Small intestine (tissue), 7 donors: ENCODE results near the gene TRIM56. TPM values are rescaled to one million over a fixed set of nuclear protein-coding genes. Genes with fewer than 3 reads are reported as not detected.
"Not testable (repeated sequence)": the region's sequence is repeated elsewhere in the genome, so short reads cannot be mapped to it uniquely, and the experiment has no call there.

ENCODE experiments used
- DNase-seq, 2 donors: peaks; one replicate each; pipeline versions ENCODE4 v3.0.0 to v3.0.0-alpha.2; 2013
- FAIRE-seq: peaks from 2 replicates; lab custom pipeline; 2012; peaks lifted over from hg19 to GRCh38; lab: Jason Lieb, UNC
- H3K27ac ChIP-seq, 3 donors: one replicate each; pipeline ENCODE4 v1.5.1; 2013; ENCODE audit warnings: low read length in 2 of 3, mild to moderate bottlenecking in 2 of 3, control low read depth in 1 of 3, inconsistent platforms in 1 of 3, low read depth in 1 of 3, moderate library complexity in 1 of 3
- H3K27me3 ChIP-seq, 3 donors: one replicate each; pipeline ENCODE4 v1.6.1; 2013; ENCODE audit warnings: low read length in 3 of 3, inconsistent platforms in 1 of 3; ENCODE audit not compliant: control insufficient read depth in 3 of 3, insufficient read depth in 3 of 3
- H3K36me3 ChIP-seq, 3 donors: one replicate each; pipeline ENCODE4 v1.6.1; 2013; ENCODE audit warnings: low read length in 3 of 3, inconsistent platforms in 1 of 3, low read depth in 1 of 3, mild to moderate bottlenecking in 1 of 3, moderate library complexity in 1 of 3; ENCODE audit not compliant: control insufficient read depth in 3 of 3, insufficient read depth in 2 of 3
- H3K4me1 ChIP-seq, 3 donors: one replicate each; pipeline ENCODE4 v1.6.1; 2013; ENCODE audit warnings: low read length in 2 of 3, inconsistent platforms in 1 of 3, low read depth in 1 of 3, mild to moderate bottlenecking in 1 of 3, moderate library complexity in 1 of 3; ENCODE audit not compliant: control insufficient read depth in 3 of 3, insufficient read depth in 2 of 3
- H3K4me3 ChIP-seq, 3 donors: one replicate each; pipeline ENCODE4 v1.5.1; 2013; ENCODE audit warnings: low read length in 3 of 3, control low read depth in 1 of 3, inconsistent platforms in 1 of 3, low read depth in 1 of 3, mild to moderate bottlenecking in 1 of 3, moderate library complexity in 1 of 3
- H3K9me3 ChIP-seq, 2 donors: one replicate each; pipeline ENCODE4 v1.6.1; 2013; ENCODE audit warnings: low read depth in 1 of 2, low read length in 1 of 2; ENCODE audit not compliant: control insufficient read depth in 2 of 2, insufficient read depth in 1 of 2
- WGBS, 3 donors: extraction: QIAGEN DNeasy Blood & Tissue Kit; methylation state at CpG; one replicate each; pipeline ENCODE4 v1.1.7; 2013; 5-methylcytosine and 5-hydroxymethylcytosine counted together
- polyA plus RNA-seq, 4 donors: library from polyadenylated mRNA; stranded (reverse) in 3 of 4; unstranded in 1 of 4; fragments of 200-250 nt in 3 of 4; fragments of 120-200 nt in 1 of 4; gene quantifications; one replicate each; pipeline versions ENCODE4 v1.2.1 to v1.2.3, GENCODE V29; 2013
- donor health status: healthy with polysubstance abuse.
- donor health status: control.
- donor health status: control.
- donor health status: Bipolar disorder and iron deficiency.
- donor health status: healthy.

TRIM56 gene
- polyA plus RNA-seq, 4 donors: 7.6 to 24.9 (median 12.5) TPM

DNA sequence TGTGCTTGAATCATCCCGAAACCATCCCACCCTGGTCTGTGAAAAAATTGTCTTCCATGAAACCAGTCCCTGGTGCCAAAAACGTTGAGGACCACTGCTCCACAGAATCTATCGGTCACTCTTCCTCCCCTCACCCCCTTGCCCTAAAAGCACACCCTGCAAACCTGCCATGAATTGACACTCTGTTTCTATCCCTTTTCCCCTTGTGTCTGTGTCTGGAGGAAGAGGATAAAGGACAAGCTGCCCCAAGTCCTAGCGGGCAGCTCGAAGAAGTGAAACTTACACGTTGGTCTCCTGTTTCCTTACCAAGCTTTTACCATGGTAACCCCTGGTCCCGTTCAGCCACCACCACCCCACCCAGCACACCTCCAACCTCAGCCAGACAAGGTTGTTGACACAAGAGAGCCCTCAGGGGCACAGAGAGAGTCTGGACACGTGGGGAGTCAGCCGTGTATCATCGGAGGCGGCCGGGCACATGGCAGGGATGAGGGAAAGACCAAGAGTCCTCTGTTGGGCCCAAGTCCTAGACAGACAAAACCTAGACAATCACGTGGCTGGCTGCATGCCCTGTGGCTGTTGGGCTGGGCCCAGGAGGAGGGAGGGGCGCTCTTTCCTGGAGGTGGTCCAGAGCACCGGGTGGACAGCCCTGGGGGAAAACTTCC is 40.8 kb downstream of the TRIM56 start:
- no peaks in the 10 kb centered on the region for H3K36me3 ChIP-seq
- peaks cover 0 to 41% (median 0%) of the 10 kb centered on the region in 3 donors for H3K4me1 ChIP-seq
- no peak for FAIRE-seq
- no peak overlapping the region for H3K4me3 ChIP-seq
- 26 to 35% (median 32%) methylated on average over 15 of the region's 15 CpGs for WGBS, 3 donors
- H3K9me3 ChIP-seq: no peaks in the 10 kb centered on the region
- peak overlapping the region in 2 of 3 donors; percentile 44 to 67 for H3K27ac ChIP-seq
- H3K27me3 ChIP-seq: peaks cover 0 to 33% (median 0%) of the 10 kb centered on the region in 3 donors
- DNase-seq: peak in 1 of 2 donors; percentile 65

DNA sequence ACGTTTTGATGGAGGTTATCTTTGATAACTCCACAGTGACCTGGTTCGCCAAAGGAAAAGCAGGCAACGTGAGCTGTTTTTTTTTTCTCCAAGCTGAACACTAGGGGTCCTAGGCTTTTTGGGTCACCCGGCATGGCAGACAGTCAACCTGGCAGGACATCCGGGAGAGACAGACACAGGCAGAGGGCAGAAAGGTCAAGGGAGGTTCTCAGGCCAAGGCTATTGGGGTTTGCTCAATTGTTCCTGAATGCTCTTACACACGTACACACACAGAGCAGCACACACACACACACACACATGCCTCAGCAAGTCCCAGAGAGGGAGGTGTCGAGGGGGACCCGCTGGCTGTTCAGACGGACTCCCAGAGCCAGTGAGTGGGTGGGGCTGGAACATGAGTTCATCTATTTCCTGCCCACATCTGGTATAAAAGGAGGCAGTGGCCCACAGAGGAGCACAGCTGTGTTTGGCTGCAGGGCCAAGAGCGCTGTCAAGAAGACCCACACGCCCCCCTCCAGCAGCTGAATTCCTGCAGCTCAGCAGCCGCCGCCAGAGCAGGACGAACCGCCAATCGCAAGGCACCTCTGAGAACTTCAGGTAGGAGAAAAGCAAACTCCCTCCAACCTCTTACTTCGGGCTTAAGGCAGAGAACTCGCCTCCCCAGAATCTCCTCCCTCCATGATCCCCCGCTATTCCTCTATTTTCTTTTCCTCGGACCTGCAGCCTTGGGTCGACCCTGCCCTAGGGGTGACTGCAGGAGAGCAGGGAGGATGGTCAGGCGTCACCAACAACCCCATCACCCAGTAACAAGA is 41.6 kb downstream of the TRIM56 start, which contains the start of gene SERPINE1:
Gene SERPINE1 (plus strand): TSS at position 454 of the 809 bp plus-strand sequence. CDS start 1,290 bp downstream, outside the sequence.
- FAIRE-seq: no peak
- H3K4me3 ChIP-seq: peak within 1 kb of the TSS in 1 of 3 donors; percentile 21
- peak within 1 kb of the TSS in 2 of 3 donors; percentile 44 to 67 for H3K27ac ChIP-seq

DNA sequence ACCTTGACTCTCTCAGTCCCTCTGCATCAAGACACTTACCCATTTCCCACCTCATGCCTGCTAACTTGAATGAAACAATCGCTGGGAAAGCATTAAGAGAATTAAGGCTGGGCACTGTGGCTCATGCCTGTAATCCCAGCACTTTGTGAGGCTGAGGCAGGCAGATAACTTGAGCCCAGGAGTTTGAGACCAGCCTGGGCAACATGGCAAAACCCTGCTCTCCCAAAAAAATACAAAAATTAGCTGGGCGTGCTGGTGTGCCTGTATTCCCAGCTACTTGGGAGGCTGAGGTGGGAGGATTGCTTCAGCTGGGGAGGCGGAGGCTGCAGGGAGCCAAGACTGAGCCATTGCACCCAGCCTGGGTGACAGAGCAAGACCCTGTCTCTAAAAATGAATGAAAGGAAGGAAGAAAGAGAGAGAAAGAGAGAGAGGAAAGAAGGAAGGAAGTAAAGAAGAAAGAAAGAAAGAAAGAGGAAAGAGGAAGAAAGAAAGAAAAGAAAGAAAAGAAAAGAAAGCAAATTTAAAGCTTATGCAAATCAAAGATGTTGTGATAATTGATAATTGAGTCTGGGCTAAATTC is 42.3 kb downstream of the TRIM56 start:
- peak overlapping the region in 1 of 3 donors; percentile 27 for H3K27ac ChIP-seq
- no peak for FAIRE-seq

More for the DNA sequence above, 41.6 kb downstream of the TRIM56 start, which contains the start of gene SERPINE1:
- Histone ChIP-seq H3K36me3 (no peaks in the 10 kb centered on the region), H3K27me3 (peaks cover 0 to 33% (median 0%) of the 10 kb centered on the region in 3 donors), H3K9me3 (no peaks in the 10 kb centered on the region), H3K4me1 (peaks cover 0 to 39% (median 0%) of the 10 kb centered on the region in 3 donors)
- DNase-seq: peak; percentile 51 to 78
- WGBS, 3 donors: 6 to 8% (median 7%) methylated on average over 22 of the region's 22 CpGs

DNA sequence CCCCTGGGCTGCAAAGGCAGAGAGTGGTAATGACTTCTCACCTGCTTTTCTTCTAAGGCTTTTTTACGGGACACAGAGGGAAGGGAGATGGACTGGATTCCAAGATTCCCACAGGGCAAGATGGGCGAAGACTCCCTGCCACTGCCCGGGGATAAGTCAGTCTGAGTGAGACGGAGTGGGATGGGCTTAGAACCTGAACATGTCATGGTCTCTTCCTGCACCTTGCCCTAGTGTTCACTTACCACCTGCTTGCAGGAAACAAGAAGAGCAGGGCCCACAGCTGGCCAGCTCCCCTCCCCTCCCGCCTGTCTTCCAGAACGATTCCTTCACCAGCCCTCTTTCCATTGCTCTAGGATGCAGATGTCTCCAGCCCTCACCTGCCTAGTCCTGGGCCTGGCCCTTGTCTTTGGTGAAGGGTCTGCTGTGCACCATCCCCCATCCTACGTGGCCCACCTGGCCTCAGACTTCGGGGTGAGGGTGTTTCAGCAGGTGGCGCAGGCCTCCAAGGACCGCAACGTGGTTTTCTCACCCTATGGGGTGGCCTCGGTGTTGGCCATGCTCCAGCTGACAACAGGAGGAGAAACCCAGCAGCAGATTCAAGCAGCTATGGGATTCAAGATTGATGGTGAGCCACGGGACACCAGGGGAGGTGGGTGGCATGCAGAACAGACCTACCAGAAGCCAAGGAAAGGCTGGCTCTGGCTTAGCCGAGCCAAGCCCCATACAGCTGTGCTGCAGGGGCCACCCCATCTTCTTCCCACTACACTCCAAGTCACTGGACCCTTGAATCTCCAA is 43.0 kb downstream of the TRIM56 start:
- no peaks in the 10 kb centered on the region for H3K9me3 ChIP-seq
- H3K27ac ChIP-seq: no peak overlapping the region
- 45 to 69% (median 51%) methylated on average over 14 of the region's 14 CpGs for WGBS, 3 donors
- no peak overlapping the region for H3K4me3 ChIP-seq
- H3K4me1 ChIP-seq: peaks cover 0 to 27% (median 0%) of the 10 kb centered on the region in 3 donors
- FAIRE-seq (no peak), DNase-seq (peak in 1 of 2 donors; percentile 37)
- peaks cover 0 to 33% (median 0%) of the 10 kb centered on the region in 3 donors for H3K27me3 ChIP-seq
- H3K36me3 ChIP-seq: no peaks in the 10 kb centered on the region

More for the DNA sequence above, 42.3 kb downstream of the TRIM56 start:
- H3K9me3 ChIP-seq: no peaks in the 10 kb centered on the region
- H3K4me3 ChIP-seq: peak overlapping the region in 1 of 3 donors; percentile 21
- H3K4me1 ChIP-seq: peaks cover 0 to 33% (median 0%) of the 10 kb centered on the region in 3 donors
- peaks cover 0 to 33% (median 0%) of the 10 kb centered on the region in 3 donors for H3K27me3 ChIP-seq
- 75 to 78% (median 76%) methylated on average over 3 of the region's 3 CpGs for WGBS, 3 donors
- H3K36me3 ChIP-seq: no peaks in the 10 kb centered on the region
- no peak for DNase-seq

DNA sequence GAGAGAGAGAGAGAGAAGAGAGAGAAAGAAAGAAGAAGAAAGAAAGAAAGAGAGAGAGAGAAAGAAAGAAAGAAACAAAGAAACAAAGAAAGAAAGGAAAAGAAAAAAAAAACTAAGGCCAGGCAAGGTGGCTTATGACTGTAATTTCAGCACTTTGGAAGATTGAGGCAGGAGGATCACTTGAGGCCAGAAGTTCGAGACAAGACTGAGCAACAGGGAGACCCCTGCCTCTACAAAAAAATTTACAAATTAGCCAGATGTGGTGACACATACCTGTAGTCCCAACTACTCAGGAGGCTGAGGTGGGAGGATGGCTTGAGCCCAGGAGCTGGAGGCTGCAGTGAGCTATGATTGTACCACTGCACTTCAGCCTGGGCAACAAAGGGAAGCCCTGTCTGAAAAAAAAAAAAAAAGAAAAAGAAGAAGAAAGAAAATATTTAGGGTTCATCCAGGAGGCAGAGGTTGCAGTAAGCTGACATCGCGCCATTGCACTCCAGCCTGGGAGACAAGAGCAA is 44.4 kb downstream of the TRIM56 start:
- H3K36me3 ChIP-seq: no peaks in the 10 kb centered on the region
- peaks cover 0 to 34% (median 0%) of the 10 kb centered on the region in 3 donors for H3K27me3 ChIP-seq
- H3K27ac ChIP-seq: no peak overlapping the region
- no peaks in the 10 kb centered on the region for H3K9me3 ChIP-seq
- H3K4me1 ChIP-seq: peaks cover 0 to 20% (median 0%) of the 10 kb centered on the region in 3 donors
- H3K4me3 ChIP-seq: no peak overlapping the region
- FAIRE-seq (no peak), DNase-seq (no peak)
- WGBS, 3 donors: 84 to 93% (median 93%) methylated on average over 3 of the region's 3 CpGs

DNA sequence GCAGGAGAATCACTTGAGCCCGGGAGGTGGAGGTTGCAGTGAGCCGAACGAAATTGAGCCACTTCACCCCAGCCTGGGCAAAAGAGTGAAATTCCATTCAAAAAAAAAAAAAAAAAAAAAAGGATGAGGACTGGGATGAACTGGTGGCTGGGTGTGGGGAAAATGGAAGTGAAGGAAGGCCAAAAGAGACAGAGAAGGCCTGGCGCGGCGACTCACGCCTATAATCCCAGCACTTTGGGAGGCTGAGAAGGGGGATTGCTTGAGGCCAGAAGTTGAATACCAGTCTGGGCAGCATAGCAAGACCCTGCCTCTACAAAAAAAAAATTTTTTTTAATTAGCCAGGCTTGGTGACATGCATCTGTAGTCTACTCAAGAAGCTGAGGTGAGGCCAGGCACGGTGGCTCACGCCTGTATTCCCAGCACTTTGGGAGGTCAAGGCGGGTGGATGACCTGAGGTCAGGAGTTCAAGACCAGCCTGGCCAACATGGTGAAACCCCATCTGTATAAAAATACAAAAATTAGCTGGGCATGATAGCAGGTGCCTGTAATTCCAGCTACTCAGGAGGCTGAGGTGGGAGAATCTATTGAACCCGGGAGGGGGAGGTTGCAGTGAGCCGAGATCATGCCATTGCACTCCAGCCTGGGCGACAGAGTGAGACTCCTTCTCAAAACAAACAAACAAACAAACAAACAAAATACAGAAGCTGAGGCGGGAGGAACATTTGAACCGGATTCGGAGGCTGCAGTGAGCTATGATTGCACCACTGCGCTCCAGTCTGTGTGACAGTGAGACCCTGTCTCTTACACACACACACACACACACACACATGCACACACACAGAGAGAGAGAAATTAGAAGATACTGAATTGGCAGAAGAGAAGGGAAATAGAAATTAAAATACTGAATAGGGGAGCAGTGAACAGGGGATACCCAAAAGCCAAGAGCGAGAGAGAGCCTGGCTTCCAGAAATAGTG is 47.6 kb downstream of the TRIM56 start:
- DNase-seq, FAIRE-seq, H3K27ac ChIP-seq, H3K9me3 ChIP-seq, H3K4me1 ChIP-seq, H3K4me3 ChIP-seq, H3K36me3 ChIP-seq: not testable (repeated sequence)
- H3K27me3 ChIP-seq: peaks cover 0 to 25% (median 0%) of the 10 kb centered on the region in 3 donors
- WGBS, 3 donors: 86 to 90% (median 89%) methylated on average over 18 of the region's 18 CpGs
